ENCODE results near the gene MAGI2.

The MAGI2 gene

DNA sequence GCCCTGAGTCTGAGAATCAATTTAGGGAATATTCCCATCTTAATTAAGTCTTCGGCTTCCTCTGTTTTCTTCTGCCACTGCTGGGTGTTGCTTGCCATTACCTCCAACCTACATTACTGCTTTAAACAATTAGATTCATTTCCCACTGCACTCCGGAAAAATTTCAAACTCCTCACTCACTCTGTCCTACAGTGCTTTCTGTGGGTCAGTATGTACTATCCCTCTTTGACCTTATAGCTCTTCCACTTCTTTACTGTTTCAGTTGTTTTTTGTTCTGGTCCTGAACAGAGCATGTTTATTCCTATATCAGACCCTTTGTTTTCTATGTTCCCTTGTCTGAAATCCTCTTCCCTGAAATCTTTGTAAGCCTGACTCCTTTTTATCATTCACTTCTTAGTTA, 160.6 kb downstream of the MAGI2 start:
- TF ChIP-seq, protein P1, sequence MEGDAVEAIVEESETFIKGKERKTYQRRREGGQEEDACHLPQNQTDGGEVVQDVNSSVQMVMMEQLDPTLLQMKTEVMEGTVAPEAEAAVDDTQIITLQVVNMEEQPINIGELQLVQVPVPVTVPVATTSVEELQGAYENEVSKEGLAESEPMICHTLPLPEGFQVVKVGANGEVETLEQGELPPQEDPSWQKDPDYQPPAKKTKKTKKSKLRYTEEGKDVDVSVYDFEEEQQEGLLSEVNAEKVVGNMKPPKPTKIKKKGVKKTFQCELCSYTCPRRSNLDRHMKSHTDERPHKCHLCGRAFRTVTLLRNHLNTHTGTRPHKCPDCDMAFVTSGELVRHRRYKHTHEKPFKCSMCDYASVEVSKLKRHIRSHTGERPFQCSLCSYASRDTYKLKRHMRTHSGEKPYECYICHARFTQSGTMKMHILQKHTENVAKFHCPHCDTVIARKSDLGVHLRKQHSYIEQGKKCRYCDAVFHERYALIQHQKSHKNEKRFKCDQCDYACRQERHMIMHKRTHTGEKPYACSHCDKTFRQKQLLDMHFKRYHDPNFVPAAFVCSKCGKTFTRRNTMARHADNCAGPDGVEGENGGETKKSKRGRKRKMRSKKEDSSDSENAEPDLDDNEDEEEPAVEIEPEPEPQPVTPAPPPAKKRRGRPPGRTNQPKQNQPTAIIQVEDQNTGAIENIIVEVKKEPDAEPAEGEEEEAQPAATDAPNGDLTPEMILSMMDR (IDR thresholded peaks at IDR 0.05; ENCODE audit: poor library complexity, severe bottlenecking), result no peak

DNA sequence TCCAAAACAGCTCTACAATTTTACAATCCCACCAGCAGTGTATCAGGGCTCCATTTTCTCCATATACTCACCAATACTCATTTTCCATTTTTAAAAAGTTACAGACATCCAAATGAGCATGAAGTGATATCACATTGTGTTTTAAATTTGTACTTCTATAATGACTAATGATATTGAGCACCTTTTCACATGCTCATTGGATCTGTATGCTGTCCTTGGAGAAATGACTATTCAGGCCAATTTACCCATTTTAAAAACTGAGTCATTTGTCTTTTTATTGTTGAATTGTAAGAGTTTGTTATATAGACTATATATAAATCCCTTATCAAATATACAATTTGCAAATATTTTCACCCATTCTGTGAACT, 162.0 kb downstream of the MAGI2 start:
- peaks cover 41% of the 10 kb centered on the region for H3K4me1 ChIP-seq (ENCODE audit: insufficient read depth, poor library complexity, severe bottlenecking)
- peak overlapping the region; percentile 93 for H3K27ac ChIP-seq (ENCODE audit: poor library complexity, severe bottlenecking)
- TF ChIP-seq, protein P1 (IDR thresholded peaks at IDR 0.05; ENCODE audit: poor library complexity, severe bottlenecking), result no peak
- H3K36me3 ChIP-seq (ENCODE audit: low read depth), result no peaks in the 10 kb centered on the region
- ATAC-seq (ENCODE audit: low read depth), result peak; percentile 6; the same call in 1 of the 3 replicates
- H3K27me3 ChIP-seq (ENCODE audit: insufficient read depth, poor library complexity, severe bottlenecking), result no peaks in the 10 kb centered on the region
- no peak overlapping the region for H3K4me3 ChIP-seq (ENCODE audit: severe bottlenecking)
- no peak for DNase-seq (ENCODE audit: low spot score)
- no peaks in the 10 kb centered on the region for H3K9me3 ChIP-seq (ENCODE audit: severe bottlenecking)

More for the DNA sequence above, 160.6 kb downstream of the MAGI2 start:
- Histone ChIP-seq H3K4me3 (ENCODE audit: severe bottlenecking) (no peak overlapping the region), H3K27ac (ENCODE audit: poor library complexity, severe bottlenecking) (peak overlapping the region; percentile 93), H3K27me3 (ENCODE audit: insufficient read depth, poor library complexity, severe bottlenecking) (no peaks in the 10 kb centered on the region), H3K9me3 (ENCODE audit: severe bottlenecking) (no peaks in the 10 kb centered on the region), H3K4me1 (ENCODE audit: insufficient read depth, poor library complexity, severe bottlenecking) (peaks cover 55% of the 10 kb centered on the region), H3K36me3 (ENCODE audit: low read depth) (no peaks in the 10 kb centered on the region)
- DNase-seq (ENCODE audit: low spot score), result no peak
- ATAC-seq (ENCODE audit: low read depth), result no peak

DNA sequence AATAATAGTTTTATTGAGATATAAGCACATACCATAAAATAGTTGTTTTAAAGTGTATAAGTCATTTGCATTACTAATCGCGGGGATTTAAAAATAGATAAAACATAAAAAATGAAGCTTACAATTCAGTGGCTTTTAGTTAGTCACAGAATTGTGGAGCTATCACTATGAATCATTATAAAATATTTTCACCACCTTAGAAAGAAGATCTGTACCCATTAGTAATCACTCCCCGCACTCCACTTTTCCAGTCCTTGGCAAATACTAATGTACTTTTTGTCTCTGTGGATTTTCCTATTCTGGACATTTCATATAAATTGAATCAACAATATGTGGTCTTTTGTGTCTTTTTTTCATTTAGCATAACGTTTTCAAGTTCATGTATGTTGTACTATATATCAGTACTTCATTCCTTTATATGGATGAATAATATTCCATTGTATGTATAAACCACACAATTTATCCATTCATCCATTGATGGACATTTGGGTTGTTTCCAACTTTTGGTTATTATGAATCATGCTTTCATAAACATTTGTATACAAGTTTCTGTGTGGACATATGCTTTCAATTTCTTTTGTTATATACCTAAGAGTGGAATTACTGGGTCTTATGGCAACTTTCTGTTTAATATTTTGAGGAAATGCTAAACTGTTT, 162.5 kb downstream of the MAGI2 start:
- peak; percentile 56 for ATAC-seq (ENCODE audit: low read depth)
- TF ChIP-seq, protein P1 (IDR thresholded peaks at IDR 0.05; ENCODE audit: poor library complexity, severe bottlenecking), result no peak
- peak overlapping the region; percentile 93 for H3K27ac ChIP-seq (ENCODE audit: poor library complexity, severe bottlenecking)

DNA sequence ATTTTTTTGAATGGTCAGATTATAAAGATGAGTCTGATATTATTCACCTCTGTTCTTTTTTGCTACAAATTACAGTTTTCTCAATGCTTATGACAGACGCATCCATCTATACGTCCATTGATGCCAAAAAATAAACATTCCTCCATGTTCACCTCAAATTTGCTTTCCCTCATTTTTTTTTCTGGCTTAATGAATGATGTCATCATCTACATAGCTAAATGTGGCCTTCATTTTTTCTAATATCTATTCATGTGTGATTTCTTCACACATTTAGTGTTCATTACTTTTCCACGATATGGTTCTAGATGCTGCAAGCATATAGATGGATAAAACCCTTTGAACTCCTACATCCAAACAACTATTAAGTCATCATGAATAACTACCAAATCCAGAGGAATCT, 163.1 kb downstream of the MAGI2 start:
- H3K27ac ChIP-seq (ENCODE audit: poor library complexity, severe bottlenecking), result peak overlapping the region; percentile 93
- no peaks in the 10 kb centered on the region for H3K9me3 ChIP-seq (ENCODE audit: severe bottlenecking)
- H3K36me3 ChIP-seq (ENCODE audit: low read depth), result no peaks in the 10 kb centered on the region
- no peak for DNase-seq (ENCODE audit: low spot score)
- TF ChIP-seq, protein P1 (IDR thresholded peaks at IDR 0.05; ENCODE audit: poor library complexity, severe bottlenecking), result no peak
- no peak for ATAC-seq (ENCODE audit: low read depth)
- peaks cover 34% of the 10 kb centered on the region for H3K4me1 ChIP-seq (ENCODE audit: insufficient read depth, poor library complexity, severe bottlenecking)
- H3K4me3 ChIP-seq (ENCODE audit: severe bottlenecking), result no peak overlapping the region
- no peaks in the 10 kb centered on the region for H3K27me3 ChIP-seq (ENCODE audit: insufficient read depth, poor library complexity, severe bottlenecking)

More for the DNA sequence above, 162.5 kb downstream of the MAGI2 start:
- Histone ChIP-seq H3K27me3 (ENCODE audit: insufficient read depth, poor library complexity, severe bottlenecking) (no peaks in the 10 kb centered on the region), H3K9me3 (ENCODE audit: severe bottlenecking) (no peaks in the 10 kb centered on the region), H3K4me1 (ENCODE audit: insufficient read depth, poor library complexity, severe bottlenecking) (peaks cover 36% of the 10 kb centered on the region), H3K36me3 (ENCODE audit: low read depth) (no peaks in the 10 kb centered on the region), H3K4me3 (ENCODE audit: severe bottlenecking) (no peak overlapping the region)
- DNase-seq (ENCODE audit: low spot score), result no peak

DNA sequence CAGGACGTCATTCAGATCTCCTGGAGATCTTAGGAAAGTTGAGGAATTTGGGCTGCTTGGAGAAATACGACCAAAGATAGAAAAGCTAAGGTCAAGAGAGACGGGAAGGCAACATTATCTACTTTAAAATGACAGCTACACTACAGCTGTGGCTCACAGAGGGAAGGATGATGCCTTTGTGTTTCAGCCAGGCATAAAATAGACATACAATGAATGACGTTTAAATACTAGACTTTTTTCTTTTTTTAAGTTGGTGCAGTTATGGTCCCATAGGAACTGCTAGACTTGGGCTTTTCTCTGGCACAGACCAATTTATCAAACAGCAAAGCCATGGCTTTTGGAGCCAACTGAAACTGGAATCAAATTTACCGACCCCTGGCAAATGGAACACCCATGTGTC, 164.8 kb downstream of the MAGI2 start:
- peaks cover 34% of the 10 kb centered on the region for H3K4me1 ChIP-seq (ENCODE audit: insufficient read depth, poor library complexity, severe bottlenecking)
- ATAC-seq (ENCODE audit: low read depth), result no peak
- no peak overlapping the region for H3K4me3 ChIP-seq (ENCODE audit: severe bottlenecking)
- no peaks in the 10 kb centered on the region for H3K9me3 ChIP-seq (ENCODE audit: severe bottlenecking)
- H3K27me3 ChIP-seq (ENCODE audit: insufficient read depth, poor library complexity, severe bottlenecking), result no peaks in the 10 kb centered on the region
- no peak for DNase-seq (ENCODE audit: low spot score)
- H3K36me3 ChIP-seq (ENCODE audit: low read depth), result no peaks in the 10 kb centered on the region
- TF ChIP-seq, protein P1 (IDR thresholded peaks at IDR 0.05; ENCODE audit: poor library complexity, severe bottlenecking), result no peak
- H3K27ac ChIP-seq (ENCODE audit: poor library complexity, severe bottlenecking), result no peak overlapping the region
